A172 (cell line): ENCODE measurements around the gene PI16. TPM values are rescaled to one million over a fixed set of nuclear protein-coding genes. Genes with fewer than 3 reads are reported as not detected.
A peak's percentile ranks its signal among the peaks of the same experiment; 100 is the strongest.

Experiments used
- DNase-seq: peaks from one replicate; pipeline ENCODE4 v3.0.0-alpha.2; 2015; ENCODE audit warnings: low spot score
- total RNA-seq: library from RNA; depleted of rRNA; stranded (reverse); fragments of >200 nt; shearing (Covaris generic); gene quantifications from 2 replicates; pipeline ENCODE4 v1.2.3, GENCODE V29; 2014; rRNA removed

The PI16 gene
- 0.74 TPM in 1 of 2 replicates, not detected in the other for total RNA-seq

GRCh38 chr6:36954262-36954931, at the start of gene PI16:
PI16 (plus strand) TSS chr6:36954738; CDS start chr6:36954761, 23 bp downstream.
- DNase-seq = no peak

- no peak for DNase-seq
Observed at GRCh38 chr6:36904851-36905393, 49.6 kb upstream of the PI16 start.

- no peak for DNase-seq
Observed at GRCh38 chr6:36906539-36907325, 47.8 kb upstream of the PI16 start.

- peak; percentile 73 for DNase-seq
Observed at GRCh38 chr6:36907781-36908180, 46.8 kb upstream of the PI16 start.

GRCh38 chr6:36908747-36909146, 45.8 kb upstream of the PI16 start:
- DNase-seq = no peak

- DNase-seq = no peak
Observed at GRCh38 chr6:36912030-36912454, 42.5 kb upstream of the PI16 start.

- peak; percentile 87 for DNase-seq
Observed at GRCh38 chr6:36912586-36912985, 42.0 kb upstream of the PI16 start.

GRCh38 chr6:36913082-36913481, 41.5 kb upstream of the PI16 start:
- no peak for DNase-seq

GRCh38 chr6:36914227-36914794, 40.2 kb upstream of the PI16 start:
- peak; percentile 79 for DNase-seq

- DNase-seq = no peak
Observed at GRCh38 chr6:36915599-36915998, 38.9 kb upstream of the PI16 start.

- no peak for DNase-seq
Observed at GRCh38 chr6:36916126-36916525, 38.4 kb upstream of the PI16 start.

GRCh38 chr6:36917541-36918193, 36.9 kb upstream of the PI16 start:
- no peak for DNase-seq

GRCh38 chr6:36920049-36920448, 34.5 kb upstream of the PI16 start:
- no peak for DNase-seq

- no peak for DNase-seq
Observed at GRCh38 chr6:36920546-36920945, 34.0 kb upstream of the PI16 start.

- no peak for DNase-seq
Observed at GRCh38 chr6:36924131-36924530, 30.4 kb upstream of the PI16 start.

- no peak for DNase-seq
Observed at GRCh38 chr6:36924778-36925374, 29.7 kb upstream of the PI16 start.

GRCh38 chr6:36925809-36926208, 28.7 kb upstream of the PI16 start:
- no peak for DNase-seq

GRCh38 chr6:36926708-36927513, 27.6 kb upstream of the PI16 start:
- no peak for DNase-seq

GRCh38 chr6:36927691-36928546, 26.6 kb upstream of the PI16 start:
- DNase-seq = no peak

- no peak for DNase-seq
Observed at GRCh38 chr6:36928547-36928918, 26.0 kb upstream of the PI16 start.
